ENCODE results near the gene ZNF568.

Gene ZNF568

DNA sequence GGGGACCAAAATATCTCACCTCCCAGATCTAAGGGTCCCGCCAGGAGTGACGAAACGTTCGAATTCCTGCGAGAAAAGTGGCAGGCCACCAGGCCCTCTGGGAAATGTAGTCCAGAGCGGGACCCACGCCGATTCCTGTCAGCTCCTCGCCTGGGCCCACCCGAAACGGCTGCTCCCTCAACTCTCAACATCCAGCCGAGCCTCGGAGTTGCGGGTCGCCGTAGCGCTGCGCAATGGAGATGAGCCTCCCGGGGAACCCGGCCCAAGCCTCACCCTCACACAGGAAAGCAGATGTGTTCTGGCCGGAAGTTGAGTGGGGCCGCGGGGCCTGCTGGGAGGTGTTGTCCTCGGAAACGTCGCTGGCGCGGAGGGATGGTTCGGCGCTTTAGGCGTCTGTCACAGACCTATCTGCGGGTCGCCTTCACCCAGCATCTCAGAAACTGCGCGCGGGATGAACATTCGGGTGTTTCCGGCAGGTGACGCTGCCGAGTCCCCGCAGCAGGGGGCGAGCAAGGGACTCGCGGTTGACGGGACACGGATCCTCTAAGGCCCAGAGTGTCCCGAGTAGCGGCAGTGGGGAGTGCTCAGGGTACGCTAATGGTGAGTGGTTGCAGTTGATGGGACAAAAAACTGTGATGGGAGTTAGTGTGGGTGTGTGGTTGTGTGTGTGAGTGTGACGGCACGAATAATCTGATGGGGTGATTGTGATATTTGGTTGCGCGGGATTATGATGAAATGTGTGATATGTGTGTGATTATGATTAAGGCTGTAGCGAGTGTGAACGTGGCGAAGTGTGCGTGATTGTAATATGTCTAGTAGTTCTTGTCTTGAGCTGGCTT is at the start of gene ZNF568, which contains the start of gene ZNF829:
Gene ZNF568, plus strand, starts transcription at position 341 of the 839 bp plus-strand sequence. CDS start 6,439 bp downstream, outside the sequence.
Gene ZNF829, minus strand, starts transcription at position 300 of the 839 bp plus-strand sequence. CDS start 1,124 bp downstream, outside the sequence.
- DNase-seq (ENCODE audit: low spot score): no peak

GRCh38 chr19:36876993-36877938 is 38.9 kb upstream of the ZNF568 start:
- no peak for DNase-seq (ENCODE audit: low spot score)

DNA sequence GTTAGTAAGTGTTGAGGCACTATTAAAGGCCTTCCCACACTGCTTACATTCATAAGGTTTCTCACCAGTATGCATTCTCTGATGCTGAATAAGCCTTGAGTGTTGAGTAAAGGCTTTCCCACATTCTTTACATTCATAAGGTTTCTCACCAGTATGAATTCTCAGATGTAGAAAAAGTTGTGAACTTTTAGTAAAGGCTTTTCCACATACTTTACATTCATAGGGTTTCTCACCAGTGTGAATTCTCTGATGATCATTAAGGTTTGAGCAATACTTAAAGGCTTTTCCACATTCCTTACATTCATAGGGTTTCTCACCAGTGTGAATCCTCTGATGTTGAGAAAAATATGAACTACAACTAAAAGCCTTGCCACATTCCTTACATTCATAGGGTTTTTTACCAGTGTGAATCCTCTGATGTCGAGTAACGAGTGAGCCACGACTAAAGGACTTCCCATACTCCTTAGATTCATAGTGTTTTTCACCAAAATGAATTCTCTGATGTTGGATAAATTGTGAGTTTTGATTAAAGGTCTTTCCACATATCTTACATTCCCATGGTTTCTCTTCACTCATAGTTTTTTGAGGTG is 24.3 kb upstream of the ZNF568 start:
- no peak for DNase-seq (ENCODE audit: low spot score)

DNA sequence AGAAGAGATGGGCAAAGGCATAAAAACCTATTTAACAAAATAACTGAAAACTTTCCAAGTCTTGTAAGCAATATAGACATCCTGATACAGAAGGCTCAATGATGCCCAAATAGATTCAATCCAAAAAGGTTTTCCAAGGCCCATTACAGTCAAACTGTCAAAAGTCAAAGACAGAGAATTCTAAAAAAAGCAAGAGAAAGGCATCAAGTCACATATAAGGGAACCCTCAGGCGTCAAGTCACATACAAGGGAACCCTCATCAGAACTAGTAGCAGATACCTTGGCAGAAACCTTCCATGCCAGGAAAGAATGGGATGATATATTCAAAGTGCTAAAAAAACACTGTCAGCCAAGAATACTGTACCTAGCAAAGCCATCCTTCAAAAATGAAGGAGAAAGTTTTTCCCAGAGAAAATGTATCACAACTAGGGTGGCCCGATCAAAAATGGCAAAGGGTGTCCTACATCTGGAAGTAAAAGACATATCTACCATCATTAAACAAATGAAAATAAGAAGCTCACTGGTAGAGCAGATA is 21.2 kb upstream of the ZNF568 start:
- no peak for DNase-seq (ENCODE audit: low spot score)

GRCh38 chr19:36898422-36898821 is 17.7 kb upstream of the ZNF568 start:
- DNase-seq (ENCODE audit: low spot score): no peak

DNA sequence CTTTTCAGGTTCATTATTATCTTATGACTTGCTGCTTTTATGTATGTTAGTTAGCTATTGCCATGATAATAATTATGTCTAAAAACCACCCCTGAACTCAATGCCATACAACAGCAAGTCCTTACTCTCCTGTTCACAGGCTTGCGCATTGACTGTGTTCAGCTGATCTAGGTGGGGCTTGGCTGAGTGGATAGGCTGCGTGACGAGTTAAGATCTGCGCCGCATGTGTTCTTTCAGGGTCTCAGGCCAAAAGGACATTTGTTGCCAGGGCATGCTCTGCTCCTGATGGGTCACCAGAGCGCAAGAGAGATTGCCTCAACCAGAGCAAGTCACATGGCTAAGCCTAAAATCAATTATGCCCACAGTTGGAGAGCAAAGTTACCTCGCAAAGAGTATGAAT is 859 bp downstream of the ZNF568 start:
- no peak for DNase-seq (ENCODE audit: low spot score)

- DNase-seq (ENCODE audit: low spot score): no peak
Observed at GRCh38 chr19:36918090-36918489, 2.0 kb downstream of the ZNF568 start.

DNA sequence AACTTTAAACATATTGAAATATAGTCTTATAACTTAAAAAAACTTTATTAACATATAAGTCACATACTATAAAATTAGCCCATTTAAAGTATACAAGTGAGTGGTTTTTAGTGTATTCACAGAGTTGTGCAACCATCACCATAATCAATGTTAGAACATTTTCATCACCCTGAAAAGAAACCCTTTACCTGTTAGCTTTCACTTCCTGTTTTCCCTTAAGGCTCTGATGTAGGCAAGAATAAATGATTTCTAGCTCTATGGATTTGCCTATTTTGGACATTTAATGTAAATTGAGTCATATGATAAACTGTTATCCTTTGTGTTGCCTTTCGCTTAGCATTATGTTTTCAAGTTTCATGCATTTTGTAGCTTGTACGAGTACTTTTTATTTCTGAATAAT is 15.6 kb downstream of the ZNF568 start:
- no peak for DNase-seq (ENCODE audit: low spot score)

DNA sequence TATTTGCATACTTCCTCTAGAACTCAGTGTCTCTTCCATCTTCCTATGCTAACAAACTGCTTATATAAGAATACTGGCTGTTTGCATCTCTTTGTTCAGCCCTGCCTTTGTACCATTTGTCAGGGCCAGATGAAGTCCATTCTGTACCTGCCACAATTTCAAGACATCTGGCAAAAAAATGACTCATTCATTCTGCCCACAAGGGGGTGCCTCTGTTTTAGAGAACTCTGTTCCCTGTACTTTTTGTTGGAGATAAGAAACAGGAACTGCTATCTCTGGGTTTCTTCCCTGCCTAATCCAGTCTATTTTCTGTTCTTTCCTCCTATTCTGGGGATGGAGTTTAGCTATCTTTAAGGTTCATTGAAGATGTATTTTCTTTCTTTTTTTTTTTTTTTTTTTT is 23.0 kb downstream of the ZNF568 start:
- DNase-seq (ENCODE audit: low spot score): no peak

- no peak for DNase-seq (ENCODE audit: low spot score)
Observed at GRCh38 chr19:36950335-36951119, 34.4 kb downstream of the ZNF568 start.

- no peak for DNase-seq (ENCODE audit: low spot score)
Observed at GRCh38 chr19:36962346-36962745, 46.2 kb downstream of the ZNF568 start.

GRCh38 chr19:36963280-36963679 is 47.1 kb downstream of the ZNF568 start:
- no peak for DNase-seq (ENCODE audit: low spot score)

- DNase-seq (ENCODE audit: low spot score): no peak
Observed at GRCh38 chr19:36972571-36972970, 56.4 kb downstream of the ZNF568 start.

DNA sequence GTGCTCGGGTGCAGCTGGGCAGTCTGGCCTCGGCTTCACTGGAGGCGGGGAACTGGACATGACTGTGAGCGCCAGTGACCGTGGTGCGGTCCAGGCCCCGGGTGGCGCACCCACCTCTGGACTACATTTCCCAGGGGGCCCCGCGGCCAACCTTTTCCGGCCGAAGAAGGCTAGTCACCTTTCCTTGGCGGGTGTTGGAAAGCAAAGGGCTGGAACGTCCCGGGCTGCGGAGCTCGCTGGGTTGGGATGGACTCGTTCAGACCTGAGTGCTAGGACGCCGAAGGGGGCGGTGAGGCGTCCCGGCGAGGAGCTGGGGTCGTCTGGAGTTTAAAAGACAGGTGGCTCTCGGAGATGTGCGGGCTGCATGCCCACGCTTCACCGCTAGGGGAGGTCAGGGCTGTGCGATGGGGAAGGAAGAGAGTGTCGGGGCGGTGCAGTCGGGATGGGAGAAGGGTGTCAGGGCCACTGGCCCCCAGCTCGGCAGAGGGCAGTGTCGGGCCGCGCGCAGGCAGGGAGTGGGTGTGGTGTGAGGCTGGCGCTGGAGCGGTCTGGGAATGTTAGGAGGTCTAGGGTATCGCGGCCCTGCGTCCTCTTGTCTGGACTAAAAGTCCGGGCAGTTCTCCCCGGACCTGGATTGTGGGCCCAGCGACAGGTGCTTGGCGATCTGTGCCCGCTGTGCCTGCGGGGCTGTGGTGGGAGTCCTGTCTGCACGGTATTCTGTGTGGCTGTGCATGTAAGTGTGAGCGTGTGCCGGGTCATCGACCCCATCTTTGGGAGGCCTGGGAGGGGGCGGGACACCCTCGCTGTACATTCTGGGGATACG is 57.1 kb downstream of the ZNF568 start:
- DNase-seq (ENCODE audit: low spot score): no peak

- DNase-seq (ENCODE audit: low spot score): no peak
Observed at GRCh38 chr19:36973844-36974195, 57.7 kb downstream of the ZNF568 start.

DNA sequence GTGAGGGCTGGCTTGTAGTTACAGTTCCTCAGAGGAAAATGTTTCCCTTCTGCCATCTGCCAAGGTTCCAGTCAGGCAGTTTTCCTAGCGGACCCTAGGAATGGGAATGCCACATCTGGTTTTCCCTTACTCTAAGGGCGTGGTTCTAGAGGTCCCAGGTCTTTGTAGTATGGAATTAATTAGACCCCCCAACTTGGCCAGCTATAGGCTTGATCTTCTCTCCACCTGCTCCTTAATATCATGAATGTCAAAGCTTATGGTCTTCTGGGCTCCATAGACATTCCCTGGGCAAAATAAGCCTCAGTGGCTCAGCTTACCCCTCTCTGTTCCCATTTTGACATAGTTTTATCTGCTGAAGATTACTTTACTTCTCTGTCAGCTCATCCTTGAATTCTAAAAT is 70.0 kb downstream of the ZNF568 start:
- DNase-seq (ENCODE audit: low spot score): no peak

GRCh38 chr19:36986601-36987000 is 70.5 kb downstream of the ZNF568 start:
- no peak for DNase-seq (ENCODE audit: low spot score)

DNA sequence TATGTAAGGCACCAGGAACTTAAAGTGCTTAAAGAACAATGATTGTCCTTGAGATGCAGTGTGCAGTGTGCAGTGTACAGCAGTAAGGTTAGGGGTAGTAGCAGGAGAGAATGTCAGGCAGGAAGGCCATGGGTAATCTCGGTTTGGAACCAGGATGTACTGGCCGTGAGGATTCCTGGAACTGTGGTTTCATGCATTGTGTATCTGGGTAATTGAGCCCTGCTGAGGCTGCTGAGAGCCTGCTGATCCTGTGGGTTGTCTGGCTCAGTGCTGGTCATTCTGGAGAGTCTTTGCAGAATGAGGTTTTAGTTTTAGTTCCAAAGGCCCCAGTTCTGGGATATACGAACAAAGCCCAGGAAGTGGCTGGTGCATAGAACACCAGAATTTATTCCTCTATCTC is 71.0 kb downstream of the ZNF568 start:
- no peak for DNase-seq (ENCODE audit: low spot score)

DNA sequence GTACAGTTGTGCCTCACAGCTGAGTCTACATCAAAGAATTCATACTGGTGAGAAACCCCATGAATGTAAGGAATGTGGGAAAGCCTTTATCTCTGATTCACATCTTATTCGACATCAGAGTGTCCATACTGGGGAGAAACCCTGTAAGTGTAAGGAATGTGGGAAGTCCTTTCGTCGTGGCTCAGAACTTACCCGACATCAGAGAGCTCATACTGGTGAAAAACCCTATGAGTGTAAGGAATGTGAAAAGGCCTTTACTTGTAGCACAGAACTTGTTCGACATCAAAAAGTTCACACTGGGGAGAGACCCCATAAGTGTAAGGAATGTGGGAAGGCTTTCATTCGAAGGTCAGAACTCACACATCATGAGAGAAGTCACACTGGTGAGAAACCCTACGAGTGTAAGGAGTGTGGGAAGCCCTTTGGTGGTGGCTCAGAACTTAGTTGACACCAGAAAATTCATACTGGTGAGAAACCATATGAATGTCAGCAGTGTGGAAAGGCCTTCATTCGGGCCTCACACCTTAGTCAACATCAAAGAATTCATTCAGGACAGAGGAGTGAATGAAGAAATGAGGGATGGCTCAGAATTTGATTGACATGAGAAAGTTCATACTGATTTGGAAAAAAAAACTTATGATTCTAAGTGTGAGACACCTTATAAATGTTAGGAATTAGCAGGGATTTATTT is 81.2 kb downstream of the ZNF568 start:
- DNase-seq (ENCODE audit: low spot score): peak; percentile 13

GRCh38 chr19:36997843-36998235 is 81.7 kb downstream of the ZNF568 start:
- no peak for DNase-seq (ENCODE audit: low spot score)

Measured in SW480 (cell line).